H9 (cell line): ENCODE results near the gene FRAS1. TPM values are rescaled to one million over a fixed set of nuclear protein-coding genes. Genes with fewer than 3 reads are reported as not detected.

ENCODE experiments used
- DNase-seq: peaks from one replicate; pipeline ENCODE4 v3.0.0-alpha.2; 2017
- H2AFZ ChIP-seq: one replicate; pipeline ENCODE4 v1.6.1; 2013; ENCODE audit warnings: mild to moderate bottlenecking, low read length, control low read depth, moderate library complexity
- H2AK5ac ChIP-seq: 2 replicates; pipeline ENCODE4 v1.6.1; 2013; ENCODE audit warnings: low read length, control low read depth, mixed read lengths; ENCODE audit not compliant: insufficient read length
- H2BK120ac ChIP-seq: one replicate; pipeline ENCODE4 v1.6.1; 2013; ENCODE audit warnings: low read depth, mild to moderate bottlenecking, low read length, control low read depth, inconsistent platforms; ENCODE audit not compliant: poor library complexity, severe bottlenecking
- H2BK12ac ChIP-seq: 2 replicates; pipeline ENCODE4 v1.6.1; 2013; ENCODE audit warnings: low read length, control low read depth, mixed read lengths, low read depth; ENCODE audit not compliant: insufficient read length
- H2BK15ac ChIP-seq: 2 replicates; pipeline ENCODE4 v1.6.1; 2013; ENCODE audit warnings: low read depth, low read length, control low read depth
- H2BK20ac ChIP-seq: one replicate; pipeline ENCODE4 v1.6.1; 2013; ENCODE audit warnings: low read depth, mild to moderate bottlenecking, low read length, control low read depth, inconsistent platforms; ENCODE audit not compliant: poor library complexity, severe bottlenecking
- H2BK5ac ChIP-seq: 2 replicates; pipeline ENCODE4 v1.6.1; 2013; ENCODE audit warnings: low read length, control low read depth, mixed read lengths; ENCODE audit not compliant: insufficient read length
- H3K14ac ChIP-seq: 2 replicates; pipeline ENCODE4 v1.6.1; 2013; ENCODE audit warnings: low read length, control low read depth; ENCODE audit not compliant: insufficient read depth
- H3K18ac ChIP-seq: 2 replicates; pipeline ENCODE4 v1.6.1; 2013; ENCODE audit warnings: low read depth, mild to moderate bottlenecking, mixed read lengths, low read length, control low read depth; ENCODE audit not compliant: insufficient read length
- H3K23ac ChIP-seq: 2 replicates; pipeline ENCODE4 v1.6.1; 2013; ENCODE audit warnings: low read length, control low read depth, mixed read lengths, low read depth; ENCODE audit not compliant: insufficient read length
- H3K23me2 ChIP-seq: 2 replicates; pipeline ENCODE4 v1.6.1; 2013; ENCODE audit warnings: low read depth, mild to moderate bottlenecking, mixed read lengths, low read length, control low read depth; ENCODE audit not compliant: insufficient read length, poor library complexity, severe bottlenecking
- H3K27ac ChIP-seq: 2 replicates; pipeline ENCODE4 v1.5.1; 2013; ENCODE audit warnings: low read length, control low read depth, mixed read lengths, low read depth; ENCODE audit not compliant: insufficient read length
- H3K27me3 ChIP-seq: 2 replicates; pipeline ENCODE4 v1.6.1; 2013; ENCODE audit warnings: low read length, control low read depth, inconsistent platforms; ENCODE audit not compliant: insufficient read depth
- H3K4ac ChIP-seq: 2 replicates; pipeline ENCODE4 v1.6.1; 2013; ENCODE audit warnings: low read depth, mild to moderate bottlenecking, control low read depth, inconsistent platforms, low read length, moderate library complexity
- H3K4me1 ChIP-seq: 2 replicates; pipeline ENCODE4 v1.6.1; 2013; ENCODE audit warnings: low read length, control low read depth, inconsistent platforms; ENCODE audit not compliant: insufficient read depth
- H3K4me2 ChIP-seq: 2 replicates; pipeline ENCODE4 v1.6.1; 2013; ENCODE audit warnings: low read length, control low read depth, mixed read lengths; ENCODE audit not compliant: insufficient read length, insufficient read depth
- H3K56ac ChIP-seq: 2 replicates; pipeline ENCODE4 v1.6.1; 2013; ENCODE audit warnings: low read depth, mild to moderate bottlenecking, mixed read lengths, low read length, control low read depth; ENCODE audit not compliant: insufficient read length
- H3K79me1 ChIP-seq: 2 replicates; pipeline ENCODE4 v1.6.1; 2013; ENCODE audit warnings: low read depth, mild to moderate bottlenecking, moderate library complexity, low read length, control low read depth, inconsistent platforms; ENCODE audit not compliant: insufficient read depth, poor library complexity, severe bottlenecking
- H3K79me2 ChIP-seq: 2 replicates; pipeline ENCODE4 v1.6.1; 2013; ENCODE audit warnings: low read length, control low read depth, inconsistent platforms; ENCODE audit not compliant: insufficient read depth
- H3K9ac ChIP-seq: 2 replicates; pipeline ENCODE4 v1.6.1; 2013; ENCODE audit warnings: low read length, control low read depth, mixed read lengths; ENCODE audit not compliant: insufficient read length; ENCODE audit errors: extremely low read depth
- H3K9me3 ChIP-seq: one replicate; pipeline ENCODE4 v1.6.1; 2013; ENCODE audit warnings: low read depth, low read length, inconsistent platforms; ENCODE audit not compliant: control insufficient read depth
- H3T11ph ChIP-seq: one replicate; pipeline ENCODE4 v1.6.1; 2013; ENCODE audit warnings: mild to moderate bottlenecking, low read length, control low read depth, inconsistent platforms
- H4K20me1 ChIP-seq: one replicate; pipeline ENCODE4 v1.6.1; 2013; ENCODE audit not compliant: control insufficient read depth, insufficient read length, insufficient read depth
- H4K5ac ChIP-seq: 2 replicates; pipeline ENCODE4 v1.6.1; 2013; ENCODE audit warnings: low read depth, mild to moderate bottlenecking, mixed read lengths, low read length, control low read depth; ENCODE audit not compliant: insufficient read length
- H4K8ac ChIP-seq: replicated peaks from 2 replicates; pipeline ENCODE4 v1.6.1; 2013; ENCODE audit warnings: low read length, control low read depth, mixed read lengths, low read depth; ENCODE audit not compliant: insufficient read length
- H4K91ac ChIP-seq: 2 replicates; pipeline ENCODE4 v1.6.1; 2013; ENCODE audit warnings: low read depth, mild to moderate bottlenecking, moderate library complexity, mixed read lengths, low read length, control low read depth; ENCODE audit not compliant: insufficient read length
- H3K27ac Mint-ChIP-seq, 3 experiments: 2 replicates in 2 of 3; 3 replicates in 1 of 3; pipeline ENCODE4 v1.8.0; 2020 to 2021; ENCODE audit warnings: mixed read lengths in 3 of 3, mild to moderate bottlenecking in 1 of 3, moderate library complexity in 1 of 3
- H3K27me3 Mint-ChIP-seq: 2 replicates; pipeline ENCODE4 v1.8.0; 2021; ENCODE audit warnings: low read depth, mild to moderate bottlenecking, moderate library complexity, mixed read lengths
- H3K36me3 Mint-ChIP-seq, 3 experiments: 2 replicates in 2 of 3; 3 replicates in 1 of 3; pipeline ENCODE4 v1.8.0; 2020 to 2021; ENCODE audit warnings: low read depth in 3 of 3, mixed read lengths in 3 of 3; ENCODE audit not compliant: insufficient read depth in 1 of 3
- H3K4me1 Mint-ChIP-seq, 2 experiments: 2 replicates each; pipeline ENCODE4 v1.8.0; 2020; ENCODE audit warnings: mixed read lengths in 2 of 2
- H3K4me3 Mint-ChIP-seq, 2 experiments: 2 replicates in 1 of 2; 3 replicates in 1 of 2; pipeline ENCODE4 v1.8.0; 2020 to 2021; ENCODE audit warnings: mild to moderate bottlenecking in 2 of 2, mixed read lengths in 2 of 2, moderate library complexity in 1 of 2
- H3K9me3 Mint-ChIP-seq, 2 experiments: 2 replicates in 1 of 2; 3 replicates in 1 of 2; pipeline ENCODE4 v1.8.0; 2020; ENCODE audit warnings: mild to moderate bottlenecking in 2 of 2, mixed read lengths in 2 of 2, moderate library complexity in 1 of 2
- WGBS: extraction: QIAGEN DNeasy Blood & Tissue Kit; methylation state at CpG from one replicate; pipeline ENCODE4 v1.1.7; 2013; ENCODE audit warnings: missing lambda C conversion rate, low lambda C conversion rate, mixed read lengths; ENCODE audit not compliant: insufficient read length; ENCODE audit errors: extremely low coverage; 5-methylcytosine and 5-hydroxymethylcytosine counted together
- total RNA-seq: library from RNA; stranded (reverse); gene quantifications from 2 replicates; pipeline ENCODE4 v1.2.1, GENCODE V29; 2021
- TF ChIP-seq, protein P1 (sequence below): fragments of 200-600 bp; sonication (generic); conservative IDR thresholded peaks from 3 replicates; pipeline ENCODE4 v1.8.0; 2021; ENCODE audit warnings: antibody characterized with exemption, mild to moderate bottlenecking

FRAS1 gene
- total RNA-seq, 1 experiment from 2014 or later = 58.5 TPM

DNA sequence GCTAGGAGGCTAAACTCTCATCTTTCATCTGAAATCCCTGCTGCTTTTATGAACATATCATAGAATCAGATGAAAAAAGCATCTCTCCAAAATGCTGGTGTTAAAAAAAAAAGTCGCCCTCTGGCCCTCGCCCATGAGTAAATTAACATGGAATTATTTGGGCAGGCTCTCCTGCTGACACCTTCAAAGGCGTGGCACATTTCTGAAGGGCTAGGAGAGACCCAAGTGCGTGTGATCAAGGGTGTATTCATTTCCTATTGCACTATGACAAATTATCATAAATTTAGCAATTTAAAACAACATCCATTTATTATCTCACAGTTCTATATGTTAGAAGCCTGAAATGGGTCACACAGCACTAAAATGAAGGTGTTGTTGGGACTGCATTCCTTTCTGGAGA is 499.5 kb downstream of the FRAS1 start:
- Histone ChIP-seq H3T11ph (no peak overlapping the region), H4K20me1 (no peaks in the 10 kb centered on the region), H4K8ac (no peak overlapping the region), H3K9me3 (no peaks in the 10 kb centered on the region), H3K56ac (no peak overlapping the region), H2BK5ac (no peak overlapping the region), H3K9ac (no peak overlapping the region), H2AK5ac (no peak overlapping the region), H3K27me3 (no peaks in the 10 kb centered on the region), H2BK12ac (no peak overlapping the region), H3K79me2 (no peaks in the 10 kb centered on the region), H3K23me2 (peaks cover 6% of the 10 kb centered on the region), H3K14ac (no peak overlapping the region), H3K23ac (no peak overlapping the region), H2AFZ (no peak overlapping the region), H3K4ac (no peak overlapping the region), H3K4me2 (no peak overlapping the region), H2BK120ac (no peak overlapping the region), H2BK20ac (no peak overlapping the region), H4K5ac (no peak overlapping the region), H2BK15ac (no peak overlapping the region), H3K27ac (no peak overlapping the region), H3K4me1 (peaks cover 13% of the 10 kb centered on the region; the same call in 1 of the 2 replicates), H4K91ac (no peak overlapping the region), H3K79me1 (no peaks in the 10 kb centered on the region), H3K18ac (no peak overlapping the region)
- H3K36me3 Mint-ChIP-seq = peaks cover 0 to 17% (median 15%) of the 10 kb centered on the region in 3 experiments; a peak in 5 of 7 replicates
- H3K4me3 Mint-ChIP-seq = no peak overlapping the region
- H3K27me3 Mint-ChIP-seq = peaks cover 11% of the 10 kb centered on the region
- WGBS = no CpG with 5 or more reads among the region's 4 CpGs
- DNase-seq = no peak
- TF ChIP-seq, protein P1, sequence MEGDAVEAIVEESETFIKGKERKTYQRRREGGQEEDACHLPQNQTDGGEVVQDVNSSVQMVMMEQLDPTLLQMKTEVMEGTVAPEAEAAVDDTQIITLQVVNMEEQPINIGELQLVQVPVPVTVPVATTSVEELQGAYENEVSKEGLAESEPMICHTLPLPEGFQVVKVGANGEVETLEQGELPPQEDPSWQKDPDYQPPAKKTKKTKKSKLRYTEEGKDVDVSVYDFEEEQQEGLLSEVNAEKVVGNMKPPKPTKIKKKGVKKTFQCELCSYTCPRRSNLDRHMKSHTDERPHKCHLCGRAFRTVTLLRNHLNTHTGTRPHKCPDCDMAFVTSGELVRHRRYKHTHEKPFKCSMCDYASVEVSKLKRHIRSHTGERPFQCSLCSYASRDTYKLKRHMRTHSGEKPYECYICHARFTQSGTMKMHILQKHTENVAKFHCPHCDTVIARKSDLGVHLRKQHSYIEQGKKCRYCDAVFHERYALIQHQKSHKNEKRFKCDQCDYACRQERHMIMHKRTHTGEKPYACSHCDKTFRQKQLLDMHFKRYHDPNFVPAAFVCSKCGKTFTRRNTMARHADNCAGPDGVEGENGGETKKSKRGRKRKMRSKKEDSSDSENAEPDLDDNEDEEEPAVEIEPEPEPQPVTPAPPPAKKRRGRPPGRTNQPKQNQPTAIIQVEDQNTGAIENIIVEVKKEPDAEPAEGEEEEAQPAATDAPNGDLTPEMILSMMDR = no peak
- no peak overlapping the region for H3K27ac Mint-ChIP-seq
- H3K9me3 Mint-ChIP-seq = no peaks in the 10 kb centered on the region
- H3K4me1 Mint-ChIP-seq = peaks cover 26 to 40% of the 10 kb centered on the region in 2 experiments
